Measurements from ENCODE around the gene LMTK3.

LMTK3 gene

DNA sequence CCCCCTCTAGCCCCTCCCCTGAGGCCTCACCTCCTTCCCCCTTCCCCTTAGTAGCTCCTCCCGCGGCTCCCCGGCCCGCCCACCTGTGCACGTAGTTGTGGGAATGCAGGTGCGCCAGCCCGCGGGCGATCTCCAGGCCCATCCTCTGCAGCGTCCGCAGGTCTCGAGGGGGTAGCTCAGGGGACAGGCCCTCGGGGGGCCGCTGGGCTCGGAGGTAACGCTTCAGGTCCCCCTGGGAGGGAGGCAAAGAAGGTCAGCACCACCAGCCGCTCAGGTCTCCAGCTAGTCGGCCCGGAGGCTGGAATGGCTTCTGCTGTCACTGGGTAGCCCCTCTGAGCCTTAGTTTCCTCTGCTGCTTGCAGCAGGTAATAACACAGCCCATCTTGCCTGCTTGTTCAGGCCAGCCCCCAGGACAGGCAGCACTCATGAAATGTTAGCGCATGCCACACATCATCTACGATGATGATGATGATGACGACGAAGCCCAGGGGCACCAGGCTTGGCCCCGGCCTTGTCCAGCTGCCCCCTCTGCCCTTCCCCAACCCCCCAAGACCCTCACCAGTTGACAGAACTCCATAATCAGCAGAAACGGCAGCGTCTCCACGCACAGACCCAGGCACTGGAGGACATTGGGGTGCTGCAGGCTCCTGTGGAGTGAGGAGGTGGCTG lies 9.2 kb downstream of the LMTK3 start:
- Histone ChIP-seq H3K36me3 (ENCODE audit: insufficient read depth, low read length) (no peaks in the 10 kb centered on the region), H3K4me1 (ENCODE audit: insufficient read depth, low read length) (0 out of 2 replicates have a peak, but pooled peaks cover 3% of the 10 kb centered on the region), H3K27ac (ENCODE audit: low read depth, low read length) (peak overlapping the region; percentile 61; the same call in 1 of the 2 replicates), H3K27me3 (ENCODE audit: insufficient read depth, low read length) (no peaks in the 10 kb centered on the region), H3K4me3 (ENCODE audit: low read length) (peak overlapping the region; percentile 58), H3K9ac (ENCODE audit: low read depth, low read length) (peak overlapping the region; percentile 43; the same call in 1 of the 2 replicates), H3K9me3 (ENCODE audit: insufficient read depth, low read depth, low read length) (no peaks in the 10 kb centered on the region)
- 23% methylated on average over 25 of the region's 27 CpGs for WGBS

GRCh38 chr19:48501494-48502349 lies 9.9 kb downstream of the LMTK3 start:
- no peaks in the 10 kb centered on the region for H3K27me3 ChIP-seq (ENCODE audit: insufficient read depth, low read length)
- H3K27ac ChIP-seq (ENCODE audit: low read depth, low read length): peak overlapping the region; percentile 72; the same call in 1 of the 2 replicates
- H3K4me1 ChIP-seq (ENCODE audit: insufficient read depth, low read length): 0 out of 2 replicates have a peak, but pooled peaks cover 3% of the 10 kb centered on the region
- no peaks in the 10 kb centered on the region for H3K9me3 ChIP-seq (ENCODE audit: insufficient read depth, low read depth, low read length)
- under 1% methylated on average over 20 of the region's 20 CpGs for WGBS
- peak overlapping the region; percentile 22; the same call in 1 of the 2 replicates for H3K9ac ChIP-seq (ENCODE audit: low read depth, low read length)
- peak overlapping the region; percentile 58 for H3K4me3 ChIP-seq (ENCODE audit: low read length)
- no peaks in the 10 kb centered on the region for H3K36me3 ChIP-seq (ENCODE audit: insufficient read depth, low read length)

DNA sequence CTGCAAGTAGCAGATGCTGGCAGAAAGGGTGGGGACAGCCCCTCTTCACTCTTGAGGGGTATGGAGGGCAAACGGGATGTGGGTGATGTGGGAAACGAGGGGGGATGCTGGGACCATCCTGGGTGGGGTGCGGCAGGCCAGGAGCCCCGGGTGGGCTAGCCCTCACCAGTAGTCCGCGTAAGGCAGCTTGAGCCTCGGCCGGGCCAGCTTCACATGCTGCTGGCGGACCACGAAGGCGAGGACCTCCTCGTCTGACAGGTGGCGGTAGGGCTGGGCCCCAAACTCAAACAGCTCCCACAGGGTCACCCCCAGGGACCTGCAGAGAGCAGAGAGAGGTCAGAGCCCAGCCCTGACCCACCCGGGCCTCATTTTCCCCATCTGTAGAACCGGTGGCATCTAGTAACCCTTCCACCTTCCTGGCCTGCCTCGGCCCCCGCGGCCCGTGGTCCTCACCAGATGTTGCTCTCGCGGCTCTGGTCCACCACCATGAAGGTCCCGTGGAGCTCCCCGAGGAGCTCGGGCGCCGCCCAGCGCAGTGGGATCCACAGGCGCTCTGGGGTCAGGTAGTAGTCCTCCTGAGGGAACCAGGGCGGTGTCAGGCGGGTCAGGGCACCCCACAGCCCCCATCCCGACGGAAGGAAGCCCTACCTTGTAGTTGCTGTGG lies 10.7 kb downstream of the LMTK3 start:
- WGBS: 45% methylated on average over 32 of the region's 32 CpGs

GRCh38 chr19:48499316-48500090 lies 12.1 kb downstream of the LMTK3 start:
- 0 out of 2 replicates have a peak, but pooled peaks cover 3% of the 10 kb centered on the region for H3K4me1 ChIP-seq (ENCODE audit: insufficient read depth, low read length)
- no peak overlapping the region for H3K9ac ChIP-seq (ENCODE audit: low read depth, low read length)
- H3K36me3 ChIP-seq (ENCODE audit: insufficient read depth, low read length): no peaks in the 10 kb centered on the region
- H3K27ac ChIP-seq (ENCODE audit: low read depth, low read length): no peak overlapping the region
- WGBS: 92% methylated on average over 44 of the region's 44 CpGs
- no peaks in the 10 kb centered on the region for H3K27me3 ChIP-seq (ENCODE audit: insufficient read depth, low read length)
- no peak overlapping the region for H3K4me3 ChIP-seq (ENCODE audit: low read length)
- H3K9me3 ChIP-seq (ENCODE audit: insufficient read depth, low read depth, low read length): no peaks in the 10 kb centered on the region

More for the DNA sequence above, 10.7 kb downstream of the LMTK3 start:
- Histone ChIP-seq H3K27me3 (ENCODE audit: insufficient read depth, low read length) (no peaks in the 10 kb centered on the region), H3K9ac (ENCODE audit: low read depth, low read length) (peak overlapping the region; percentile 22; the same call in 1 of the 2 replicates), H3K9me3 (ENCODE audit: insufficient read depth, low read depth, low read length) (no peaks in the 10 kb centered on the region), H3K27ac (ENCODE audit: low read depth, low read length) (peak overlapping the region; percentile 72; the same call in 1 of the 2 replicates), H3K4me3 (ENCODE audit: low read length) (peak overlapping the region; percentile 55), H3K36me3 (ENCODE audit: insufficient read depth, low read length) (no peaks in the 10 kb centered on the region), H3K4me1 (ENCODE audit: insufficient read depth, low read length) (0 out of 2 replicates have a peak, but pooled peaks cover 3% of the 10 kb centered on the region)

GRCh38 chr19:48498595-48499311 lies 12.9 kb downstream of the LMTK3 start:
- Histone ChIP-seq H3K9me3 (ENCODE audit: insufficient read depth, low read depth, low read length) (no peaks in the 10 kb centered on the region), H3K27me3 (ENCODE audit: insufficient read depth, low read length) (peaks cover 3% of the 10 kb centered on the region; the same call in 1 of the 2 replicates), H3K4me1 (ENCODE audit: insufficient read depth, low read length) (0 out of 2 replicates have a peak, but pooled peaks cover 3% of the 10 kb centered on the region), H3K36me3 (ENCODE audit: insufficient read depth, low read length) (no peaks in the 10 kb centered on the region), H3K27ac (ENCODE audit: low read depth, low read length) (no peak overlapping the region), H3K9ac (ENCODE audit: low read depth, low read length) (no peak overlapping the region), H3K4me3 (ENCODE audit: low read length) (no peak overlapping the region)
- WGBS: 93% methylated on average over 57 of the region's 59 CpGs

DNA sequence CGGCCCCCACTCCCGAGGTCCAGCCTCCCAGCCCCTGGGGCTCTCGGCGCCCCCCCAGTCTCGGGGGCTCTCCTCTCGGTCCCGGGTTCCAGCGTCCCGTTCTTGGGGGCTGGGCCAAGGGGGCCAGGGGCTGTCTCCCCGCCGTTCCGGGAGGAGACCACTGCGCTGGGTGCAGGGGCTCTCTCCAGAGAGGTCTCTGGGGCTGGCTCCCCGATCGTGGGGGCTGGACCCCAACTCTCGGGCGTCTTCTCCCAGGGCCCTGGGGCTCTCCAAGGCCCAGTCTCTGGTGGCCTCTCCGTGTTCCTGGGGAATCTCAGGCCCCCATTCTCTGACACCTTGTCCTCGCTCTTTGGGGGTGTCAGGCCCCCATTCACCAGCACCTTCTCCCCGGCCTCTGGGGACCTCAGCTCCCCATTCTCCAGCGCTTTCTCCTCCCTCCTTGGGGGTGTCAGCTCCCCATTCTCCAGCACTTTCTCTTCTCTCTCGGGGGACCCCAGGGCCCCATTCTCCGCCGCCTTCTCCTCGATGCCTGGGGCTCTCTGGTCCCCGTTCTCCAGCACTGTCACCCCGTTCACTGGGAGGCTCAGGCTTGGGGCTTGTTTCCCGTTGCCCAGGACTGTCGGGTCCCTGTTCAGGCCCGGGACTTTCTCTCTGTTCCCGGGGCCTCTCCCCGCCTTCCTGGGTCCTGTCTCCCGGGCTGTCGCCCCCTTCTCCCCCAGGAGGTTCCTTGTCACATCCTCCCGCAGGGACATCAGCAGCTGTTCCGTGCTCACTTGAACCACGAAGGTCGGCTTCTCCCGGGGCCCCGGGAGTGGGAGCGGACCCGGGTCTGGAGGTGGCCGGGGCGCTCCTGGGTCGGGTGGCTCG lies 13.7 kb downstream of the LMTK3 start:
- Histone ChIP-seq H3K9ac (ENCODE audit: low read depth, low read length) (no peak overlapping the region), H3K27me3 (ENCODE audit: insufficient read depth, low read length) (peaks cover 3% of the 10 kb centered on the region; the same call in 1 of the 2 replicates), H3K4me1 (ENCODE audit: insufficient read depth, low read length) (0 out of 2 replicates have a peak, but pooled peaks cover 3% of the 10 kb centered on the region), H3K9me3 (ENCODE audit: insufficient read depth, low read depth, low read length) (no peaks in the 10 kb centered on the region), H3K4me3 (ENCODE audit: low read length) (no peak overlapping the region), H3K36me3 (ENCODE audit: insufficient read depth, low read length) (no peaks in the 10 kb centered on the region), H3K27ac (ENCODE audit: low read depth, low read length) (no peak overlapping the region)
- 93% methylated on average over 46 of the region's 46 CpGs for WGBS

GRCh38 chr19:48496959-48497727 lies 14.5 kb downstream of the LMTK3 start:
- peaks cover 3% of the 10 kb centered on the region; the same call in 1 of the 2 replicates for H3K27me3 ChIP-seq (ENCODE audit: insufficient read depth, low read length)
- no peak overlapping the region for H3K9ac ChIP-seq (ENCODE audit: low read depth, low read length)
- no peaks in the 10 kb centered on the region for H3K36me3 ChIP-seq (ENCODE audit: insufficient read depth, low read length)
- no peak overlapping the region for H3K4me3 ChIP-seq (ENCODE audit: low read length)
- H3K4me1 ChIP-seq (ENCODE audit: insufficient read depth, low read length): no peaks in the 10 kb centered on the region
- H3K27ac ChIP-seq (ENCODE audit: low read depth, low read length): no peak overlapping the region
- no peaks in the 10 kb centered on the region for H3K9me3 ChIP-seq (ENCODE audit: insufficient read depth, low read depth, low read length)
- WGBS: 94% methylated on average over 45 of the region's 45 CpGs

GRCh38 chr19:48495396-48495795 lies 16.2 kb downstream of the LMTK3 start:
- no peak overlapping the region for H3K4me3 ChIP-seq (ENCODE audit: low read length)
- no peaks in the 10 kb centered on the region for H3K9me3 ChIP-seq (ENCODE audit: insufficient read depth, low read depth, low read length)
- peaks cover 3% of the 10 kb centered on the region; the same call in 1 of the 2 replicates for H3K27me3 ChIP-seq (ENCODE audit: insufficient read depth, low read length)
- WGBS: 92% methylated on average over 6 of the region's 6 CpGs
- H3K36me3 ChIP-seq (ENCODE audit: insufficient read depth, low read length): no peaks in the 10 kb centered on the region
- peaks cover 2% of the 10 kb centered on the region; the same call in 1 of the 2 replicates for H3K4me1 ChIP-seq (ENCODE audit: insufficient read depth, low read length)
- H3K27ac ChIP-seq (ENCODE audit: low read depth, low read length): no peak overlapping the region
- no peak overlapping the region for H3K9ac ChIP-seq (ENCODE audit: low read depth, low read length)

Data from HUES64 (cell line).